NCI-H526 (cell line): ENCODE results near the gene PTPRR.
"Not testable (repeated sequence)": the region's sequence is repeated elsewhere in the genome, so short reads cannot be mapped to it uniquely, and the experiment has no call there.

Experiments used
- DNase-seq, 2 experiments: peaks; one replicate each; lab custom pipeline; 2025; lab: John Stamatoyannopoulos, UW

The PTPRR gene

DNA sequence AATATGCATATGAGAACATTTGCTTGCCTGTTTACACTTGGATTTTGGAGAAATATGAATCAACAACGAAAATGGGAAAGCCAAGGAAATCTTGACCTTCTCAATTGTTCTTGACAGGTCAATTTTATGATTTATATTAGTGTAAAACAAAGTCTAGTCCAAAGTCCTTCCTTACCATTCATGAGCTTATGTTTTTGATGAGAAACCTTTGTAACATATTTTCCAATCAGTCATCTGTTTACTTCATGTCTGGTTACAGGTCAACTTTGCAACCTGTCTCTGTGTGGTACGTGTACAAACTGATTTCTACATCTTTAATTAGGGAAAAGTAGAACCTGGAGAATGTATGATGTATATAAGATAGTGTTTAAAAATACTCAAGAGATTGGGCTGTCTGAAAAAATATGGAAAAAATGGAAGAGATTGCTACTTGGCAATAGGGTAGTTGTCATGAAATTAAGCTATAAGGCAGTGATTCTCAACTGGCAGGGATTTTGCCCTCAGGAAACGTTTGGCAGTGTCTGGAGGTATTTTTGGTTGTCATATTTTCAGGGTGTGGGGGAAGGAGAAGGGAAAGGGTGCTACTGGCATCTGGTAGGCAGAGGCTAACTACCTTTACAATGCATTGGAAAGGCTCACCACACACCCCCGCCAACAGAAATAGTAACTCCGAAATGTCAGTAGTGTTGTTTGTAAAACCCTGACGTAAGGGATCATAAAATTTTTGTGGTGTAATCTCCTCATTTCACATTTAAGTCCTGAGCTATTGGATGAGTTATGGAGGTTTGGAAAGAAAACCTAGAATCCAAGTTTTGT lies 172.9 kb downstream of the PTPRR start:
- no peak for DNase-seq

DNA sequence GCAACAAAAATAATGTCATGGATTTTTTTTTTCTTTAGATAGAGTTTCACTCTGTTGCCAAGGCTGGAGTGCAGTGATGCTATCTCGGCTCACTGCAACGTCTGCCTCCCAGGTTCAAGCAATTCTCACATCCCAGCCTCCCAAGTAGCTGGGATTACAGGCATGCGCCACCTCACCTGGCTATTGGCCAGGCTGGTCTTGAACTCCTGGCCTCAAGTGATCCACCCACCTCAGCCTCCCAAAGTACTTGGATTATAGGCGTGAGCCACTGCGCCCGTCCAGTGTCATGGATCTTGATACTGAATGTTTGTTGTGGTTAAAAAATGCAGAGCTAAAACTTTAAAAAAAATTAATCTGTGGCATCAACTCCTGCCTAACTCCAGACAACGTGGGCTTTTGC lies 175.5 kb downstream of the PTPRR start:
- DNase-seq, result no peak

DNA sequence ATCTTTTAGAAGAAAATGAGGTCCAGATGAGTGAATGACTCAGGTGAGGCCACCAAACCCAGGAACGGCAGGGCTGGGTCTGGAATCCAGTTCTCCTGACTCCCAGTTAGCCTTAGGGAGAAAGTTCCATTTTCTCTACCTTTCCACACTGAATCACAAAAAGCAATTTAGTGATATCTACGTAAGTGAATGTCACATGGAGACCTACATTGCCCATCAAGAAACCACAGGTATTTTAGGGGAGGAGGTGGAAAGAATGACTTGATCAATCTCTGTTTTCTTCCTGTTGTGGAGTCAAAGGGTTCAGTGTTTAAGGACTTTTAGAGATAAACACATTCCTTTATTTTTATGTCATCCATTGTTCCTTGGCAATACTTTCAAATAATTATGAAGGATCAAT lies 176.4 kb downstream of the PTPRR start:
- DNase-seq, result no peak

DNA sequence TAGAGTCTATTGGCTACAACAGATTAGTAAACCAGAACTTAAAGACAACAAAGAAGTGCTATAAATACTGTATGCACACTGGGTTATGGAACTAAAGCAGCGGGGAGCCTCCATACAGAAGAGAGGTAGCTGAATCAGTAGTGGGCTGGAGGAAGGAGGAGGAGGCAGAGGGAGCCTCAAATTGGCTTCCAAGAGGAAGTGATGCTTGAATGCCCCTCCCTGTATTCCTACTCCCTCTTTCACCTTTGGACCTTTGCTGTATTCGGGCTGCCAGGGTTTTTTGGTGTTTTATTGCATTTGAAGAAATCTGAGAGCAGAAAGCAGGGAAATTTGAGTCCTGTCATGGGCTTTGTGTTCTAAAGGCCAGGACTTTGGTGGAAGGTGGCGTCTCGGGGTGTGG lies 179.3 kb downstream of the PTPRR start:
- no peak for DNase-seq

DNA sequence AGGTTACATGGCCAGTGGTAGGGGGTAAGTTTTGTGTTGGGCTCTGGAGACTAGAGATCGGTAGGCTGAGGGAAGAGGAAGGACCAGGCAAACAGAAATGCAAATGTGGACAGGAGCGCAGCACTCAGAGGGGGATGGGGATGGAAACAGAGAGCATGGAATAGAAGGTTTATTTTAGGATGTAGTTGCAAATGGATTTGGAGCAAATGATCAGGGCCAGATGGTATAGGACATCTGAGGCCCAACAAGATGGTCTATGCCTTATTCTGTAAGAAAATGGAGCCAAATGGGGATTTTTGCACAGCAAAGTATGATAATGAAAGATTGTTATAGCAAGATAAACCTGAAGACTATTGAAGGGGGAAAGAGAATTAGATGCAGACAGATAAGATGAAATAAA lies 180.8 kb downstream of the PTPRR start:
- no peak for DNase-seq

DNA sequence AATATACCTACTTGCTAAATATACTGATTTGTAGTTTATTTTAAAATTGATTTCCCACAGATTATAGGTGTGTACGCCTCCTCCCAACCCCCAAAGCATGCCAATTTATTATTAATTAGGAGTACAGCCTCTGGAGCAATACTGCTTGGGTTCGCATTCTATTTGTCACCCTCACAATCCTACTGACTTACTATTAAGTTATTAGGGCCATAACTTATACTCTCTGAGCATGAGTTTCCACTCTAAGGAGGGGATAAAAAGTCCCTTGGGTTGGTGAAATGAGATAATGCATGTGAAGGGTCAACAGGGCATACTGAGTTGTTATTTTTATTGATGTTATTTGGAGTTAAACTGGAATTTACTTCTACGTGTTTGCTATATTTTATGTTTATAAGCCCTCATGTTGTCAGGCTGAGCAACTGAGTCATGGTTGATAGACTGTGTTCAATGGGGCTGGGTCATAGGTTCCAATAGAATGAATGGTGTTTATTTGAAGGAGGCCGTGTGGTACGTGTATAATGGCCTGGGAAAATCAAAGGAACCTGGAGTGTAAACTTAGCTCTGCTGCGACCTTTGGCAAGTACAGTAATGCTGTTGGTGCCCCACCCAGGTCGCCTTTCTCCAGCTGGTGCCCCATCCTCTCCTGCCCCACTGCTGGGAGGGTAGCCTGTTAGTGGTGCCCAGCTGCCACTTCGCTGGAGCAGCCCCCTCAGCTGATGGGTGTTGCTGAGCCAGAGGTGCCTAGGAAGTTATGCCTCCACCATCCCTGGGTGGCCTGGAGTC lies 184.0 kb downstream of the PTPRR start:
- DNase-seq, result no peak

DNA sequence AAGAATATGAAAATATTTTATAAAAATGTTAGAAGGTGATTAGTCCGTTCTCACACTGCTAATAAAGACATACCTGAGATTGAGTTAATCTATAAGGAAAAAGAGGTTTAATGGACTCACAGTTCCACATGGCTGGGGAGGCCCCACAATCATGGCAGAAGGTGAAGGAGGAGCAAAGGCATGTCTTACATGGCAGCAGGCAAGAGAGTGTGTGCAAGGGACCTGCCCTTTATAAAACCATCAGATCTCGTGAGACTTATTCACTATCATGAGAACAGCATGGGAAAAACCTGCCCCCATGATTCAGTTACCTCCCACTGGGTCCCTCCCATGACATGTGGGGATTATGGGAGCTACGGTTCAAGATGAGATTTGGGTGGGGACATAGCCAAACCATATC lies 185.3 kb downstream of the PTPRR start:
- DNase-seq, result not testable (repeated sequence)

DNA sequence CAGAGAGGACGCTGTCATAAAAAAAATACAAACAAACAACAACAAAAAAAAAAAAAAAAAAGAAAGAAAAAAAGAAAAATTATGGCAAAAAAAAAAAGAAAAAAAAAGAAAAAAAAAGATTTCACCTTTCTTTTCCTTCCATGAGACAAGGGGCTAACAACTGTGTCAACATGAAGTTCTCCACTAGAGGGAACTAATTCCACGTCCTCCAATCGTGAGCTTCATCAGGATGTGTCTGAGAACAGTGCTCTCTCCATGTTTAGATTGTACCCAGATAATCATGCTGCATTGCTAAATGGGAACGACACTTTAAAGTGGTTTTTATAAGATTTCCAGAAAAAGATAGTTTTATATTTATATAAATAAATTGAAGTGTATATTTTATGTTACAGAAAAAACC lies 187.2 kb downstream of the PTPRR start:
- peak in 1 of 2 experiments; percentile 72 for DNase-seq

DNA sequence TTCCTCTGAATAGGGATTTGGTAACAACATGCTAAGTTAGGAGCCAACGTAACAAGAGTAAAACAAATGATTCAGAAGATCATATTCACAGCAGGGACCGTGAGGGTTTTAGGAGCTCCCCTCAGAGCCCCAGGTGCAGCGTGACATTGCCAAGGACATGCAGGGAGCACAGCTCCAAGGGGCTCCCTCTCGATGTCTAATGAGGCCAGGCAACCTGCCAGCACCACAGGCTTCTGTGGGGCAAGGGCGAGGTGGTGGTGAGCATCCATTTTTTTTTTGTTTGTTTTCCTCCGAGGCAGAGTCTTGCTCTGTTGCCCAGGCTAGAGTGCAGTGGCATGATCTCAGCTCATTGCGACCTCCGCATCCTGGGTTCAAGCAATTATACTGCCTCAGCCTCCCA lies 188.3 kb downstream of the PTPRR start:
- DNase-seq, result no peak

DNA sequence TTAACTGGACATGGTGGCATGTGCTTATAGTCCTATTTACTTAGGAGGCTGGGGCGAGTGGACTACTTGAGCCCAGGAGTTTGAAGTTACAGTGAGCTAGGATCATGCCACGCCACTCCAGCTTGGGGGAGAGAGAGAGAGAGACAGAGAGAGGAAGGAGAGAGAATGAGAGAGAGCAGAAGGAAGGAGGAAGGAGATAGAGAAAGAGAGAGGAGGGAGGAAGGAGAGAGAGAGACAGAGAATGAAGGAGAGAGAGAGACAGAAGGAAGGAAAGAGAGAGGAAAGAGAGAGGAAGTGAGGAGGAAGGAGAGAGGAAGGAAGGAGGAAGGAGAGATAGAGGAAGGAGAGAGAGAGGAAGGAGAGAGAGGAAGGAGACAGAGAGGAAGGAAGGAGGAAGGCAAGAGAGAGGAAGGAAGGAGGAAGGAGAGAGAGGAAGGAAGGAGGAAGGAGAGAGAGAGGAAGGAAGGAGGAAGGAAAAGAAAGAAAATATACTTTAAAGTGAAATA lies 189.8 kb downstream of the PTPRR start:
- no peak for DNase-seq

DNA sequence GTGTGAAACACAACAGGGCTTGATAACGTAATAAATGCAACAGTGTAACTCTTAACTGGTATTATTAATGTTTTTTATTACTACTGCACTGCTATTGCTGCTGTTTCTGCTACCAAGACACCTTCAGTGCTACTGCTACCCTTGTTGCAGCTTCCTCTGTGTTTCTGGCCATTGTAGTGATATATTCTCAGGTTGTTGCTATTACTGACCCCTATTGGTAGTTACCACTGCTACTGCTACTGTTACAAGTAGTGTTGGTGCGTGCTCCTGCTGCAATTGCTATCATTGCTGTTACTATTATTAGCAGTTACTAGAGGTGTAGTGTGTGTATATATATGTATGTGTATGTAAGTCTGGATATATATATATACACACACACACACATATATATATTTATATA lies 196.1 kb downstream of the PTPRR start:
- no peak for DNase-seq

DNA sequence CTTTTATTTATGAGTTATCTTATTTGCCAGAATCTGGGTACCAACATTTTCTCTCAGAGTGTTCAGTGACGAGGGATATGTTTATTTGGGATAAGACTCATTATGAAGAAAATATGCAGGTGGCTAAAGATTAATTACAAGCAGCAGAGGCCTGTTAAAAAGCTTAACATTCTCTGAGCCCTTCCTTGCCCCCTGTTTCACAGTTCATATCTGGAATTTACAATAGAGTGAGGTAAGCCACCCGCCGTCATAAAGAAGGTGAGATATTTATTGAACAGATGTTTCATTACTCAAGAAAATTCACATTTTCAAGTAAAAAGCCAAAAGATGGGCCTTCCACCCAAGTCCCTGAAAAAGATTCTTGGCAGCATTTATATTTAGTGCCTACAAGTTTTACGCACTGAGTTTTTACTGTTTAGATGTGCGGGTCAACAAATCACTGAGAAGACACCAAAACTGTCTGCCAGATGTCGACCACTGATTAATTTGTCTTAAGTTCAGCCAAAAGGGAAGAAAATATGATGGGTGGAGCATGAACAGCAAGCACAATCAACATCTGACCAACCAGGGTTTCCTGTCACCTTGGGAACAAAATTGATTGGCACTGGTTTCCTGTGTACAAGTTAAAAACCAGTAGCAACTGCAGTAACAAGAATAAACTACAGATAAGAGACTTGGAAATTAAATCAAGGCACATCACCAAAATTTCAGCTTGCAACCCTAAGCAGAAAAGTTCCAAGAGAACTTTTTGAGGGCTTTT lies 197.8 kb downstream of the PTPRR start:
- no peak for DNase-seq

DNA sequence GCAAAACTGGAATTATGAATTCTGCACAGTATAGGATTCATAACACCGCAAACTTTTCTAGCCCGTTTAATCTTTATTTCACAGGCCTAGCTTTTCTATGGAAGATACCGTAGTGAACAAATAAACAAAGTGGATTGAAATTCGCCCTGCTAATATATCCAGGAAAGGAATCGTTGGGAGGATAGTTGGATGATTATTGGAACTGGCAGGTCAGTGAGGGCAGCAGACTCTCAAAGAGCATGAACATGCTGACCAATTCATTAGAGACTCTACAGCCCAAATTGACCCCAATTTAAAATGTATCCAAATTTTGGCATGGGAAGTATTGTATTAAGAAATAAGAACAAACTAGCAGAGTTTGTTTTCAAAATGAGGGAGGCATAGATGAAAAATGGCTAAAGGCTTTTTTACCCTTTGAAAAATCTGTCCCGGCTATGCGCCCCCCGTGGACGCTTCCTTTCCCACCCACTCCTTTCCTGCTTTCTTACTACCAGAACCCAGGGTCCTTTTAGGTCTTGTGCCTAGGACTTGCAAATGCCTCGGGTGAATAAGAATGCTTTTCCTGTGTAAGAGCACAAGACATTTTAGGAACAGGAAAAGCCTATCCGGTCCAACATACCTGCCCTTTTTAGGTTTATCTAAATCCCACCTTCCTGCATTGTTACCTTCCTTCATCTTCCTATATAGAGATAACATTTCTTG lies 198.7 kb downstream of the PTPRR start:
- no peak for DNase-seq

DNA sequence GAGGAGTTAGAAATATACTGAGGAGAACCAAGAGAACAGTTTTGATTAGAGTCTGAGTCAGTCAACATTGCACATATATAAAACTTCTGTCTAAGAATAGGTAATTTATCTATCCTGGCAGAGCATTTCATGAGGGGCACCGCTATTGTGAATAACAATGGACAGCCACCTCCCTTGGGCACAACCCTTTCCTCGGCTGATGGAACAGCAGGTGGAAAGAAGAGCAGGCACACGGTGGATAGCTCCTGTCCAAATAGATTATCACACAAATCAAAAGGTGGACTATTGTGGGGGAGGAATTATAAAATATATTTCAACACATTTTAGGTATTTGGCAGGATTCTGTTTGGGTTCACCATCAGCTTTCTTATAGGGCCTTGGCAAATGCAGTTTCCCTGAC lies 199.3 kb downstream of the PTPRR start:
- DNase-seq, result no peak

DNA sequence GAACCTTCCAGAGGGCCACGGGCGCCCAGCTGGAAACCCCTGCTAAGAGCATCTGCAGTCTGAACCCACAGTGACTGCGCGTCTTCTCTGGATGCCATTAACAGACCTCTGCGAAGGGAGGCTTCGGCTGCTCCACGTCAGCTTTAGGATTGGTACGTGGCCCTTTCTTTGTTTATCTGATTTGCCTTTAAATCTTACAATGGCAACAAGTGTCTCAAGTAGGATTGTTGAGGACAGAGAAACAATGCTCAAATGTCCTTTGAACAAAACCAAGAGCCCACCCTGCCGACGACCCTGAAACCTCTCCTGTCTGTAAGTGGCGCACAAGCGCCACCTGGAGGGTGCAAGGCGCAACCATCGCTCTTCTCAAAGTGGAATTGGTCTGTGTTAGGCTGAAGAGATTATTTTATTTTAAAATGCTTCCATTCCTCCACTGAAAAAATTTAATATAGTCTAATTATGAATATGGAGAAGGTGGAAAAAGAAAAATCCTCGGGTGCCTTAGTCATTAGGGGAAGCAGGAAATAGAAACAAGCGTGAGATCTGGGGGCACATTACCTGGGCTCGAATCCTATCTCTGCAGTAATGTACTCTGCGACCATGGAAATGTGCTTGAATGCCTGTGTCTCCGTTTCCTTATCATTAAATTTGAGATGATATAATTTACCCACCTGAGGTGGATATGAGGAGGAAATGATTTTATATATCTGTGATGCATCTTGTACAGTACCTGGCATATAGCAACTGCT lies 200.7 kb downstream of the PTPRR start:
- DNase-seq, result peak; percentile 44 to 83

DNA sequence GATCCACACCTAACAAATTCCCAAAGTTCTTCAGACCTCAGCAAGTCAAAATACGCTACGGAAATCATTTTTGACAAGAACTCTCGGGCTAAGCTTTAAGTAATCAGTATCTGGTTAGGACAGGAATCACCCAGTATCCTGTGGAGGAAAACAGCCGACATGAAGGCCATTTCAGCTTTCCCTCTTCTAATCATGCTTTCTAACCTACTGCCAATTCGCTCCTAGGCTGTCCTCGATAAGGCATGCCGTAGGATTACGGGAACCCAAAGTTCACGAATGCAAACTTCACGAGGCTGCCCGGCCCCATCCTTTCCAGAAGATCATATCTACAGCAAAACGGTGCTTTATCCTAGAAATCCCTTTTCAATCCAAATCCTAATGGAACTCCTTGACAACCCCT lies 201.5 kb downstream of the PTPRR start:
- DNase-seq, result no peak

DNA sequence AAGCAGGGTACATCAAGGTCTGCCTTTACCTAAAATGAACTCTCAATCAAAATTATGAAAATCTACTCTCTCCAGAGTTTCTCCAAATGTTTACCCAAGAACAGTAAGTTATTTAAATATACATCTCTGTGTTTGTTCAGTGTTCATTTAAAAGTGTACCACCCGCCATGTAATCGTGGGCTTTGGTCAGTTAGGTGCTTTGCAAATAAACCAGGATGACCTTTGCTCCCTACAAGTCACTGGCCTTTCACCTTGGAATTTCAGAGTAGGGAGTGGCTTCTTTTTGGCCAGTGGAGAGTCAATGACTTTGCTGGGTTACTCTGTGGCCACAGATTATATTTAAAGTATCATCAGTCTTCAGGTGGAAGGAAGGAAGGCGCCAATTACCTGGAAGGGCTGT lies 208.7 kb downstream of the PTPRR start:
- peak; percentile 24 to 54 for DNase-seq

DNA sequence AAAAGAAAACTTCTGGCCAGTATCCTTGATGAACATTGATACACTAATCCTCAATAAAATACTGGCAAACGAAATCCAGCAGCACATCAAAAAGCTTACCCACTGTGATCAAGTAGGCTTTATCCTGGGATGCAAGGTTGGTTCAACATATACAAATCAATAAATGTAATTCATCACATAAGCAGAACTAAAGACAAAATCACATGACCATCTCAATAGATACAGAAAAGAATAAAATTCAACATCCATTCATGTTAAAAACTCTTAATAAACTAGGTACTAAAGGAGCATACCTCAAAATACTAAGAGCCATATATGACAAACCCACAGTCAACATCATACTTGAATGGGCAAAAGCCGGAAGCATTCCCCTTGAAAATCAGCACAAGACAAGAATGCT lies 211.5 kb downstream of the PTPRR start:
- DNase-seq, result no peak

DNA sequence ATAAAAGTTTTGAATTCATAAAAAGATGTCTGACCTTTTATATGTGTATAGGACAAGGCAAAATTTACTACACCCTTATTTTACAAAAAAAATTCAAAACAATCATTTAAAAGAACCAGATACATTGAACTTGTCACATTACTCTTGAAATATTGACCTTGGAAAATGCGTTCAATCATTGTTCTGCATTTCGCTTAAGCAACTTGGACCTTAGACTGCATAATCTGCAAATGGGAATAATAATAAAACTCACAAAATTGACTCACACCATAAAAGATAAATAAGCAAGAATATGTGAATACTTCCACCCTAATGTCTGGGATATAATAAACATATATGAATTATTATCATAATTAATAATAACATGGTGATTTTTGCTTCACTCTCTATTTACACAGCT lies 213.9 kb downstream of the PTPRR start:
- no peak for DNase-seq

DNA sequence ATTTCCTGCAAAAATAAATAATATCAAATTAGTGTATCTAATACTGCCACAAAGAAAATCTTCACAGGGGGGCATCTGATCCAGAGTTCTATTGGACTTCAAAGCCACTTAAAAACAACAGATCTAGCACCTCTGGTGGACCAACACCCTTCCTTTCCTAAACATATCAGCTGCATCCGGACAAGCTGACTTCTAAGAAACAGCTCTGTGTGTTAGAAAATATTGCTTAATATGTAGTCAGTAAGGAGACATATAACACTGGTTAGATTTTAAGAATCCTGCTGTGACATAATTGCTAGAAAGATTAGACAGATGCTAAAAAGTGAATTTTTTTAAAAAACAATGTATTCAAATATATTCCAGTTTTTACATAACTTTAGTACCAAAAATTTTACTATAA lies 222.2 kb downstream of the PTPRR start:
- no peak for DNase-seq

DNA sequence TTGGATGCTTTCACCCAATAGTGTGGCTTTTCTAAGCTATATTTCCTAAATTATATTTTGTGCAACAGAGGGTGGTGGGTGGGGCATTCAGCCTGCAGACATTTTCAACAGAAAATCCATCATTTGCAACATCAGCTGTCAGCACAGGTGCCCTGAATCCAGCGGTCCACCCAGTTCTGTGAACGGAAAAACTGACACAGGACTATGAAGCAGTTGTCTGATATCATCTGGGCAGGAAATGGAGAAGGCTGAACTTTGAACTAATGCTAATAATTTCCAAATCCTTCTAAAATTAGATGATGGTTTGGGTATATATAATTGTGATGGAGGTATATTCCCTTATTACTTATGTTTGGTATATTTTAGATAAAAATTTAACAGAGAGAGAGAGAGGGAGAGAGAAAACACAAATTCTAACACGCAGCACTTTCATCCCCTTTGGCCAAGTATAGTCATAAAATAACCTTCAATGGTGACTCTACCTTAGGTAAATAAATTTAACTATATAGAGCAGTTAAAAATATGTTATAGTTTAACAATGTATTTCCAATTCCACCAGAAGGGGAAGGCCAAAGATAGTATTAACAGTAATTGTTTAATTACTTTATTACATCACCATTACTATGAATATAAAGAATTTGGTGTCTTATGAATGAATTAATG lies 225.0 kb downstream of the PTPRR start:
- peak in 1 of 2 experiments; percentile 30 for DNase-seq
